Immature natural killer cell (primary cell): ENCODE results near the gene S1PR3. TPM values are rescaled to one million over a fixed set of nuclear protein-coding genes. Genes with fewer than 3 reads are reported as not detected.
A peak's percentile ranks its signal among the peaks of the same experiment; 100 is the strongest.

Experiments used
- DNase-seq, 3 donors: peaks; one replicate each; pipeline ENCODE4 v3.0.0; 2022; ENCODE audit warnings: mixed read lengths in 1 of 3
- H3K27ac Mint-ChIP-seq, 6 donors: one replicate each; pipeline ENCODE4 v1.8.0; 2020; ENCODE audit warnings: mixed read lengths in 6 of 6, mild to moderate bottlenecking in 5 of 6, inconsistent platforms in 4 of 6, moderate library complexity in 3 of 6
- H3K27me3 Mint-ChIP-seq, 3 donors: one replicate each; pipeline ENCODE4 v1.8.0; 2020 to 2021; ENCODE audit warnings: low read depth in 3 of 3, mild to moderate bottlenecking in 3 of 3, mixed read lengths in 3 of 3, moderate library complexity in 3 of 3, inconsistent platforms in 1 of 3
- H3K36me3 Mint-ChIP-seq, 3 donors: one replicate each; pipeline ENCODE4 v1.8.0; 2020; ENCODE audit warnings: mixed read lengths in 3 of 3, inconsistent platforms in 2 of 3, mild to moderate bottlenecking in 2 of 3
- H3K4me1 Mint-ChIP-seq, 2 donors: one replicate each; pipeline ENCODE4 v1.8.0; 2020; ENCODE audit warnings: inconsistent platforms in 2 of 2, mild to moderate bottlenecking in 2 of 2, mixed read lengths in 2 of 2, moderate library complexity in 1 of 2
- H3K4me3 Mint-ChIP-seq, 5 donors: one replicate each; pipeline ENCODE4 v1.8.0; 2020; ENCODE audit warnings: mild to moderate bottlenecking in 5 of 5, mixed read lengths in 5 of 5, inconsistent platforms in 3 of 5, moderate library complexity in 3 of 5
- H3K9me3 Mint-ChIP-seq, 6 donors: one replicate each; pipeline ENCODE4 v1.8.0; 2020; ENCODE audit warnings: mild to moderate bottlenecking in 6 of 6, mixed read lengths in 6 of 6, inconsistent platforms in 4 of 6, moderate library complexity in 3 of 6
- polyA plus RNA-seq, 3 donors: library from polyadenylated mRNA; unstranded; fragments of 300-500 nt; fragmentation: Illumina TruSeq; gene quantifications; one replicate each; pipeline ENCODE4 v1.2.3, GENCODE V29; 2021

The S1PR3 gene
- polyA plus RNA-seq, 3 donors from 2014 or later = 0.20 TPM; not detected in 2

- peaks cover 4 to 15% (median 8%) of the 10 kb centered on the region in 3 donors for H3K27me3 Mint-ChIP-seq
- DNase-seq = peak; percentile 18 to 44 (median 36)
- no peaks in the 10 kb centered on the region for H3K36me3 Mint-ChIP-seq
- peaks cover 4 to 5% of the 10 kb centered on the region in 2 donors for H3K4me1 Mint-ChIP-seq
- H3K9me3 Mint-ChIP-seq = no peaks in the 10 kb centered on the region
- H3K27ac Mint-ChIP-seq = no peak overlapping the region
- H3K4me3 Mint-ChIP-seq = no peak overlapping the region
Observed at GRCh38 chr9:89000973-89001916, 10.0 kb downstream of the S1PR3 start.

- H3K36me3 Mint-ChIP-seq = no peaks in the 10 kb centered on the region
- H3K9me3 Mint-ChIP-seq = no peaks in the 10 kb centered on the region
- peaks cover 4 to 15% (median 8%) of the 10 kb centered on the region in 3 donors for H3K27me3 Mint-ChIP-seq
- H3K4me1 Mint-ChIP-seq = peaks cover 4 to 5% of the 10 kb centered on the region in 2 donors
- H3K27ac Mint-ChIP-seq = no peak overlapping the region
- no peak overlapping the region for H3K4me3 Mint-ChIP-seq
- DNase-seq = no peak
Observed at GRCh38 chr9:89001917-89002540, 10.8 kb downstream of the S1PR3 start.

- H3K4me3 Mint-ChIP-seq = no peak overlapping the region
Observed at GRCh38 chr9:89002987-89003386, 11.7 kb downstream of the S1PR3 start.

GRCh38 chr9:89005323-89005722, 14.1 kb downstream of the S1PR3 start:
- no peak overlapping the region for H3K4me3 Mint-ChIP-seq
- no peaks in the 10 kb centered on the region for H3K9me3 Mint-ChIP-seq
- H3K27me3 Mint-ChIP-seq = peaks cover 3 to 13% (median 12%) of the 10 kb centered on the region in 3 donors
- no peak overlapping the region for H3K27ac Mint-ChIP-seq
- no peak for DNase-seq
- peaks cover 4 to 5% of the 10 kb centered on the region in 2 donors for H3K4me1 Mint-ChIP-seq
- H3K36me3 Mint-ChIP-seq = no peaks in the 10 kb centered on the region

More at GRCh38 chr9:89002987-89003386, 11.7 kb downstream of the S1PR3 start:
- Mint-ChIP-seq H3K9me3 (no peaks in the 10 kb centered on the region), H3K27me3 (peaks cover 5 to 13% (median 12%) of the 10 kb centered on the region in 3 donors), H3K27ac (no peak overlapping the region), H3K4me1 (peaks cover 4 to 5% of the 10 kb centered on the region in 2 donors), H3K36me3 (no peaks in the 10 kb centered on the region)
- no peak for DNase-seq

- DNase-seq = no peak
- no peaks in the 10 kb centered on the region for H3K9me3 Mint-ChIP-seq
- no peak overlapping the region for H3K27ac Mint-ChIP-seq
- no peaks in the 10 kb centered on the region for H3K36me3 Mint-ChIP-seq
- peaks cover 3 to 13% (median 10%) of the 10 kb centered on the region in 3 donors for H3K27me3 Mint-ChIP-seq
- H3K4me1 Mint-ChIP-seq = peaks cover 4 to 5% of the 10 kb centered on the region in 2 donors
- no peak overlapping the region for H3K4me3 Mint-ChIP-seq
Observed at GRCh38 chr9:89006267-89006666, 15.0 kb downstream of the S1PR3 start.

- Mint-ChIP-seq H3K4me3 (no peak overlapping the region), H3K4me1 (no peaks in the 10 kb centered on the region), H3K36me3 (no peaks in the 10 kb centered on the region), H3K27me3 (peaks cover 3 to 8% (median 5%) of the 10 kb centered on the region in 3 donors), H3K9me3 (no peaks in the 10 kb centered on the region), H3K27ac (no peak overlapping the region)
- DNase-seq = no peak
Observed at GRCh38 chr9:89006996-89007967, 16.0 kb downstream of the S1PR3 start.

- no peaks in the 10 kb centered on the region for H3K9me3 Mint-ChIP-seq
- peaks cover 1 to 11% (median 3%) of the 10 kb centered on the region in 3 donors for H3K27me3 Mint-ChIP-seq
- H3K27ac Mint-ChIP-seq = no peak overlapping the region
- H3K4me3 Mint-ChIP-seq = no peak overlapping the region
- no peaks in the 10 kb centered on the region for H3K4me1 Mint-ChIP-seq
- no peak for DNase-seq
- no peaks in the 10 kb centered on the region for H3K36me3 Mint-ChIP-seq
Observed at GRCh38 chr9:89008055-89008743, 16.9 kb downstream of the S1PR3 start.

- DNase-seq = no peak
- no peaks in the 10 kb centered on the region for H3K36me3 Mint-ChIP-seq
- H3K27ac Mint-ChIP-seq = no peak overlapping the region
- H3K4me1 Mint-ChIP-seq = no peaks in the 10 kb centered on the region
- peaks cover 1 to 14% (median 3%) of the 10 kb centered on the region in 3 donors for H3K27me3 Mint-ChIP-seq
- H3K4me3 Mint-ChIP-seq = no peak overlapping the region
- no peaks in the 10 kb centered on the region for H3K9me3 Mint-ChIP-seq
Observed at GRCh38 chr9:89008744-89009545, 17.7 kb downstream of the S1PR3 start.

- Mint-ChIP-seq H3K4me1 (no peaks in the 10 kb centered on the region), H3K27ac (no peak overlapping the region), H3K9me3 (no peaks in the 10 kb centered on the region), H3K27me3 (peaks cover 1 to 14% (median 1%) of the 10 kb centered on the region in 3 donors), H3K36me3 (no peaks in the 10 kb centered on the region), H3K4me3 (no peak overlapping the region)
- DNase-seq = no peak
Observed at GRCh38 chr9:89009546-89009840, 18.2 kb downstream of the S1PR3 start.

- H3K27me3 Mint-ChIP-seq = peaks cover 1 to 14% (median 2%) of the 10 kb centered on the region in 3 donors
- H3K4me1 Mint-ChIP-seq = no peaks in the 10 kb centered on the region
- H3K36me3 Mint-ChIP-seq = no peaks in the 10 kb centered on the region
- no peak for DNase-seq
- H3K27ac Mint-ChIP-seq = no peak overlapping the region
- H3K9me3 Mint-ChIP-seq = no peaks in the 10 kb centered on the region
- no peak overlapping the region for H3K4me3 Mint-ChIP-seq
Observed at GRCh38 chr9:89010056-89010455, 18.8 kb downstream of the S1PR3 start.

GRCh38 chr9:89010526-89011111, 19.4 kb downstream of the S1PR3 start:
- peaks cover 1 to 14% (median 4%) of the 10 kb centered on the region in 3 donors for H3K27me3 Mint-ChIP-seq
- H3K4me3 Mint-ChIP-seq = no peak overlapping the region
- no peaks in the 10 kb centered on the region for H3K9me3 Mint-ChIP-seq
- no peak overlapping the region for H3K27ac Mint-ChIP-seq
- H3K4me1 Mint-ChIP-seq = no peaks in the 10 kb centered on the region
- no peaks in the 10 kb centered on the region for H3K36me3 Mint-ChIP-seq
- DNase-seq = no peak

GRCh38 chr9:89011683-89012082, 20.4 kb downstream of the S1PR3 start:
- Mint-ChIP-seq H3K4me1 (no peaks in the 10 kb centered on the region), H3K9me3 (no peaks in the 10 kb centered on the region), H3K27me3 (peaks cover 0 to 14% (median 4%) of the 10 kb centered on the region in 3 donors)

More at GRCh38 chr9:89011683-89012082, 20.4 kb downstream of the S1PR3 start:
- H3K27ac Mint-ChIP-seq = no peak overlapping the region
- no peak overlapping the region for H3K4me3 Mint-ChIP-seq
- DNase-seq = no peak
- no peaks in the 10 kb centered on the region for H3K36me3 Mint-ChIP-seq
